ENCODE results near the gene KIAA0232.

Gene KIAA0232, protein sequence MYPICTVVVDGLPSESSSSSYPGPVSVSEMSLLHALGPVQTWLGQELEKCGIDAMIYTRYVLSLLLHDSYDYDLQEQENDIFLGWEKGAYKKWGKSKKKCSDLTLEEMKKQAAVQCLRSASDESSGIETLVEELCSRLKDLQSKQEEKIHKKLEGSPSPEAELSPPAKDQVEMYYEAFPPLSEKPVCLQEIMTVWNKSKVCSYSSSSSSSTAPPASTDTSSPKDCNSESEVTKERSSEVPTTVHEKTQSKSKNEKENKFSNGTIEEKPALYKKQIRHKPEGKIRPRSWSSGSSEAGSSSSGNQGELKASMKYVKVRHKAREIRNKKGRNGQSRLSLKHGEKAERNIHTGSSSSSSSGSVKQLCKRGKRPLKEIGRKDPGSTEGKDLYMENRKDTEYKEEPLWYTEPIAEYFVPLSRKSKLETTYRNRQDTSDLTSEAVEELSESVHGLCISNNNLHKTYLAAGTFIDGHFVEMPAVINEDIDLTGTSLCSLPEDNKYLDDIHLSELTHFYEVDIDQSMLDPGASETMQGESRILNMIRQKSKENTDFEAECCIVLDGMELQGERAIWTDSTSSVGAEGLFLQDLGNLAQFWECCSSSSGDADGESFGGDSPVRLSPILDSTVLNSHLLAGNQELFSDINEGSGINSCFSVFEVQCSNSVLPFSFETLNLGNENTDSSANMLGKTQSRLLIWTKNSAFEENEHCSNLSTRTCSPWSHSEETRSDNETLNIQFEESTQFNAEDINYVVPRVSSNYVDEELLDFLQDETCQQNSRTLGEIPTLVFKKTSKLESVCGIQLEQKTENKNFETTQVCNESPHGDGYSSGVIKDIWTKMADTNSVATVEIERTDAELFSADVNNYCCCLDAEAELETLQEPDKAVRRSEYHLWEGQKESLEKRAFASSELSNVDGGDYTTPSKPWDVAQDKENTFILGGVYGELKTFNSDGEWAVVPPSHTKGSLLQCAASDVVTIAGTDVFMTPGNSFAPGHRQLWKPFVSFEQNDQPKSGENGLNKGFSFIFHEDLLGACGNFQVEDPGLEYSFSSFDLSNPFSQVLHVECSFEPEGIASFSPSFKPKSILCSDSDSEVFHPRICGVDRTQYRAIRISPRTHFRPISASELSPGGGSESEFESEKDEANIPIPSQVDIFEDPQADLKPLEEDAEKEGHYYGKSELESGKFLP (N-terminal part only)

DNA sequence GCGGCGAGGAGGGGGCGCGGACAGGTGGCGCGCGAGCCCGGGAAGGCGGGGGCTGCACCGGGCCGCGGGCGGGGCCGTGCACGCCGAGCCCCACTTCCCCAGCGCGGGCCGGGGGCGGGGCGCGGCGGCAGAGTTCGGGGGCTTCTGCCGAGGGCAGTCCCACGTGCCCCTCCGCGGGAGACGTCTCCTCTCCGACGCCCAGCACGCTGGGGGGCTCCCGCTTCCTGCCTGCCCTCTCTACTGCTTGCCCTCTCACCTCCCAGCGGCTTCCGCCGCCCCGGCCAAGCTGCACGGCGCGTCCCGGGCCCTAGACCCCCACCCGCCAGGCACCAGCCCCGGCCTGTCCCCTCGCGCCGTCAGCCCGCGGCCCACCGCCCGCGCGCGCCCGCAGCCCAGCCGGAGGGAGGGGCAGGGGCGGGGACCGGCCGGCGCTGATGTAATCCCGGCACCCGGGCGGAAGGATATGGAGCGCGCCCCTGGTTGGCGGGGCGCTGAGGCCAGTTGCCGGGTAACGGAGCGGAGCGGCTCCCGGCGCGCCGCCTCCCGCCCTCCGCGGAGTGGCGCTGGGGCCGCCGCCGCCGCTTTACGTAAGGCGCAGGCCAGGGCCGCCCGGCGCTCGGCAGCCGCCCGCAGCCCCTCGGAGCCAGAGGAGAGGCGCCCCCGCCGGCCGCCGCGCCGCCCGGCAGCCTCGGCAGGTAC is at the start of gene KIAA0232:
Gene KIAA0232 (plus strand): TSS at position 581 of the 699 bp plus-strand sequence. CDS start 41,727 bp downstream, outside the sequence.
- DNase-seq (ENCODE audit: low spot score): peak; percentile 97

GRCh38 chr4:6733358-6734164 is 49.0 kb upstream of the KIAA0232 start:
- DNase-seq (ENCODE audit: low spot score): peak; percentile 5

- peak; percentile 4 for DNase-seq (ENCODE audit: low spot score)
These were observed 48.3 kb upstream of the KIAA0232 start for GRCh38 chr4:6734165-6734786.

GRCh38 chr4:6739920-6740319 is 42.6 kb upstream of the KIAA0232 start:
- no peak for DNase-seq (ENCODE audit: low spot score)

DNA sequence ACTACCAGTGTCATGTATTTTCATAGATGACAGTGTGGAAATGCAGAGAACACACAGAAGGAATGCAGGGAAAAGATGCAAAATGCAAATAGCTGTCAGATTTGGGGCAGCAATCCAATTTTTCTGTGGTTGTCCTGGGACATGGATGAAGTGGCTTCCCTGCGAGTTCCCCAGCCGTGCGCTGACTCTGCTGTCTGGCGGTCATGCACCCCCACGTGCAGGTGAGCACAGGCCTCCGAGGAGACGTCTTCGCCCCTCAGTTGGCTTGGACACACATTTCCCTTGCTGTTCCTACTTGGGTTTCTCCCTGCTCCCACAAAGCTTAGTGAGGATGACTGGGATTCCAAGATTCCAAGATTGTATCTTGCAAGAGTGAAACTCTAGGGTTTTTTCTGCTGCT is 42.2 kb upstream of the KIAA0232 start:
- no peak for DNase-seq (ENCODE audit: low spot score)

- DNase-seq (ENCODE audit: low spot score): no peak
These were observed 40.0 kb upstream of the KIAA0232 start for GRCh38 chr4:6742507-6742906.

DNA sequence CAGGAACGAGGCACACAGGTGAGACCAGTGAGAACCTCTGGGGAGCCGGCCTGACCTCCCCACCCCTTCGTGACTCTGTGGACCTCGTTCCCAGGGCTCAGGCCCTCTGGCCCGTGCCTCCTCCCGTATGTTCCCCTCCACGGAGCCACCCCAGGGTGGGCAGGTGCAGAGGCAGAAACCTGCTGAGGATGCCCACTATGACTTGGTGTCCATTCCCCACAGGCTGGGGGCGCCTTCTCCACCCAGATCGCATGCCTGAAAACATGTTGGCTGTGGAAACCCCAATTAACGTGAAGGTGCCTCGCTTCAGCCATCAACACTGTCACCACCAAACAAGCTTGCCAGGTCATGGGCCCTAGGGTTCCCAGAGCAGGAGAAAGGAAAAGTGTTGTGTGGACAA is 39.5 kb upstream of the KIAA0232 start:
- no peak for DNase-seq (ENCODE audit: low spot score)

- DNase-seq (ENCODE audit: low spot score): peak; percentile 53
These were observed 35.7 kb upstream of the KIAA0232 start for GRCh38 chr4:6746721-6747293.

- DNase-seq (ENCODE audit: low spot score): no peak
These were observed 35.1 kb upstream of the KIAA0232 start for GRCh38 chr4:6747294-6748051.

DNA sequence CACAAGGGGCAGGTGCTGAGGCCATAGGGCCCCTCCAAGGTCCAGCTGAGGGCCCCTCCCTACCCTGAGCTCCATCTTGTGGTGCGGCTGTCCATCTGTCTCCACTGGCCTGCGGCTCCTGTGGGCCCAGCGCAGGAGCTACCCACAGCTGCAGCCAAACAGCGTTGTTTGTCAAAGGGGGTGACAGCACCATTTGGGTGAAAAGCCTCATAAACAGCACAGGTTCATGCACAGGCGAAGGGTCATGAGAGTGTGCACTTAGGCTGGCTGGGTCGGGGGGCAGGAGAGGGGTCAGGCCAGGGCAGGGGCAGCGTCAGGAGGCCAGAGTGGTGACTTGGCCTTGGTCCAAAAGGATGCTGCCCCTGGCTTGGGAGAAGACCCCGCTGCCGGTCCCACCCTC is 34.2 kb upstream of the KIAA0232 start:
- DNase-seq (ENCODE audit: low spot score): no peak

- DNase-seq (ENCODE audit: low spot score): peak; percentile 49
These were observed 33.0 kb upstream of the KIAA0232 start for GRCh38 chr4:6749340-6750171.

- DNase-seq (ENCODE audit: low spot score): no peak
These were observed 32.0 kb upstream of the KIAA0232 start for GRCh38 chr4:6750286-6751221.

GRCh38 chr4:6751611-6752485 is 30.7 kb upstream of the KIAA0232 start:
- DNase-seq (ENCODE audit: low spot score): no peak

DNA sequence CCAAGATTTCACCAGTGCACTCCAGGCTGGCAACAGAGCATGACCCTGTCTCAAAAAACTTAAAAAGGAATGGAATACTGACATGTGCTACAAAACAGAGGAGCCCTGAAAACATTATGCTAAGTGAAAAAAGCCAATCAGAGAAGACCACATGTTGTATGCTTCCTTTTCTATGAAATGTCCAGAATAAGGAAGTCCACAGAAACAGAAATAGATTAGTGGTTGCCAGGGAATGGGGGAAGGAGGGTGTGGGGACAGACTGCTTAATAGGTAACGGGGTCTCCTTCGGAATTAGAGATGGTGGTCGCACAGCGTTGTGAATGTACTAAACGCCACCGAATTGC is 30.1 kb upstream of the KIAA0232 start:
- no peak for DNase-seq (ENCODE audit: low spot score)

GRCh38 chr4:6753103-6753560 is 29.4 kb upstream of the KIAA0232 start:
- DNase-seq (ENCODE audit: low spot score): no peak

DNA sequence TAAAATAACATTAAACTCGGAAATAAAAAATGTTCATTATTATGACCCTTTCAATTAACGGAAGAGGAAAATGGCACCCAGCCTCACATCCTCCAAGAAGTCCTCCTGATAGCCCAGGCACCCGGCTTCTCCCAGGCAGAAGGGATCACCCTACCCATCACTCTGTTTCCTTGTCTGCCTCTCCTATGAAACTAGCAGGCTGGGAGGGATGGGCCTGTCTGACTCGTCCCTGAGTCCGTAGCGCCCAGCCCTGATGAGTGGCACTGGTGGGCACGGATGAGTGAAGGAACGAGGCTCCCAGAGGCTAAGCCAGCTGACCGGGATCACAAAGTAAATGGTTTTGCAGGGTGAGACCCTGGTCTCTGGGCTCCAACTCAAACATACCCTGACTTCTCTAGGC is 28.6 kb upstream of the KIAA0232 start:
- DNase-seq (ENCODE audit: low spot score): no peak

Measured in iPS-NIHi11 (cell line).